Lower lobe of right lung (tissue), 2 donors: Measurements from ENCODE around the gene CTSL. TPM values are rescaled to one million over a fixed set of nuclear protein-coding genes. Genes with fewer than 3 reads are reported as not detected.

Source experiments
- ATAC-seq, 2 donors: fragments of 200-7000 bp; cut with Tn5 transposase; one replicate each; pipeline ENCODE4 v1.9.1; 2020 to 2022; ENCODE audit warnings: mild to moderate bottlenecking in 2 of 2, moderate library complexity in 2 of 2
- DNase-seq: peaks from one replicate; pipeline ENCODE4 v3.0.0-alpha.2; 2020
- H3K27ac ChIP-seq: fragments of 200-600 bp; one replicate; pipeline ENCODE4 v1.8.0; 2022
- H3K27me3 ChIP-seq: fragments of 200-600 bp; one replicate; pipeline ENCODE4 v1.8.0; 2022; ENCODE audit warnings: low read depth
- H3K36me3 ChIP-seq: fragments of 200-600 bp; one replicate; pipeline ENCODE4 v1.8.0; 2022; ENCODE audit warnings: mild to moderate bottlenecking
- H3K4me1 ChIP-seq: fragments of 200-600 bp; one replicate; pipeline ENCODE4 v1.8.0; 2022
- H3K4me3 ChIP-seq: fragments of 200-600 bp; one replicate; pipeline ENCODE4 v1.8.0; 2022; ENCODE audit warnings: mild to moderate bottlenecking
- H3K9me3 ChIP-seq: fragments of 200-600 bp; one replicate; pipeline ENCODE4 v1.8.0; 2022
- CTCF ChIP-seq: fragments of 200-600 bp; IDR thresholded peaks from one replicate; pipeline ENCODE4 v1.8.0; 2022; ENCODE audit warnings: antibody characterized with exemption, mild to moderate bottlenecking
- intact Hi-C: fragments of 100-400 bp; cut with DNase I; formaldehyde crosslinking; loops from one replicate; pipeline ENCODE4 v1.11.0; 2022
- total RNA-seq: library from RNA; stranded (reverse); fragmentation: NEBNext Ultra II Directional; extraction: Animal tissue kit (Norgen Biotek cat#: 25700); gene quantifications from one replicate; pipeline ENCODE4 v1.2.1, GENCODE V29; 2021
- donor health status: DM: no; HTN: yes; CAD: no; lungs with severe emphysema.

CTSL gene
- total RNA-seq, 1 donor from 2014 or later: 208 TPM

DNA sequence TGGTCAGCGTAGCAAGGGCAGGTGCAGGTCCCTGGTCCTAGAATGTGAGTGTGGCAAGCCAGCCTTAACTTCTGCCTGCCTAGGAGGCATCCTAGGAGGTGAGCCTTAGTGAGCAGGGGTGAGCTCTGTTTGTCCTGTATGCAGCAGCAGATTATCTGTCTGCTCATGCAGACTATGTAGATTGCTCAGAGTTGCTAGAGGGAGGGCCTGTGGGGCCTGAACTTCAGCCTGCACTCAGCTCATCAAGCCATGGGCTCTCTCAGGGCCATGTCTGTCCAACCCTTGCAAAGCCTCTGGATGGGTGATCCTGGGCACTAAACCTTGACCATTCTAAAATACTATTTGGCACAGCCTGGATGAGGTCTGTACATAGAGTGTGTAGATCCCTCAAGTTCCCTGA lies 8.5 kb upstream of the CTSL start:
- no peaks in the 10 kb centered on the region for H3K9me3 ChIP-seq
- no peaks in the 10 kb centered on the region for H3K27me3 ChIP-seq
- no peaks in the 10 kb centered on the region for H3K36me3 ChIP-seq
- peaks cover 18% of the 10 kb centered on the region for H3K4me1 ChIP-seq
- DNase-seq (no peak), ATAC-seq (no peak)
- no peak overlapping the region for H3K27ac ChIP-seq
- no peak overlapping the region for H3K4me3 ChIP-seq
- intact Hi-C loops: no loop called here
- TF ChIP-seq CTCF: no peak

- Histone ChIP-seq H3K27me3 (no peaks in the 10 kb centered on the region), H3K36me3 (no peaks in the 10 kb centered on the region), H3K9me3 (no peaks in the 10 kb centered on the region), H3K27ac (no peak overlapping the region), H3K4me1 (peaks cover 15% of the 10 kb centered on the region), H3K4me3 (no peak overlapping the region)
- no peak for ATAC-seq
- intact Hi-C loops: no loop called here
- TF ChIP-seq CTCF: no peak
- no peak for DNase-seq
Measured at GRCh38 chr9:87718231-87718630, 7.7 kb upstream of the CTSL start.

DNA sequence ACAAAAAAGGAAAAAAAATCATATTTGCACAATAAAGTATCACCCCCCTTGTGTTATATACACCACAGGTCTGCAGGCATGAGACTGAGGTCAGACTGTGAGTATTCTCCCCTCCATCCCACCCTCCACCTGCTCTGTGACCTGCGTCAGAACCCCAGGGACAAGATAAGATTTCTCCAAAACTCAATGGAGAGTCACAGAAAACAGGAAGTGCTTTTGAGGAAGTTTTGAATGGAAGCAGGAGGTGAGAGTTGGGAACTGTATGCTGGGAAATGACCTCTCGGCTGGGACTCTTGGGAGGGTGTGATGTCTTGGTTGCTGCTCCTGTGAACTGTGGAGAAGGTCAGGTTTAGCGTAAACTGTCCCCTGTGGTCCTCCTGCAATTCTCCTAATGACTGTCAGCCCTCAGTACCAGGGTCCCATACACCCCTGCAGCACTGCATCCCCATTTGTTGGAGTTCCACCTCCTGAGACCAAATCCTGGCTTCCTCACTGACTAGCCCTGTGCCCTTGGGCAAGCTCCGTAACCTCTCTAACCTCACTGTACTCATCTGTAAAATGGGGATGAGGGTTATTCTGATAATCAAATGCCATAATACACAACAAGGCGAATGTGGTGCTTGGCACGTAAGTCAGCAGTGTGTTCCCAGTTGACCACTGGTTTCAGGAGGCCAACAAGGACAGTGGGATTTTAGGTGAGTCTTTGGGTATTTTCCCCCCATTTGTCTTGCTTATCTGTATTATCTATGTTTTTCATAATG lies 6.9 kb upstream of the CTSL start:
- ATAC-seq: peak; percentile 28 to 34
- Histone ChIP-seq H3K27me3 (no peaks in the 10 kb centered on the region), H3K4me3 (no peak overlapping the region), H3K36me3 (no peaks in the 10 kb centered on the region), H3K9me3 (no peaks in the 10 kb centered on the region), H3K4me1 (peaks cover 11% of the 10 kb centered on the region), H3K27ac (no peak overlapping the region)
- intact Hi-C loops: no loop called here
- TF ChIP-seq CTCF: no peak
- DNase-seq: no peak

DNA sequence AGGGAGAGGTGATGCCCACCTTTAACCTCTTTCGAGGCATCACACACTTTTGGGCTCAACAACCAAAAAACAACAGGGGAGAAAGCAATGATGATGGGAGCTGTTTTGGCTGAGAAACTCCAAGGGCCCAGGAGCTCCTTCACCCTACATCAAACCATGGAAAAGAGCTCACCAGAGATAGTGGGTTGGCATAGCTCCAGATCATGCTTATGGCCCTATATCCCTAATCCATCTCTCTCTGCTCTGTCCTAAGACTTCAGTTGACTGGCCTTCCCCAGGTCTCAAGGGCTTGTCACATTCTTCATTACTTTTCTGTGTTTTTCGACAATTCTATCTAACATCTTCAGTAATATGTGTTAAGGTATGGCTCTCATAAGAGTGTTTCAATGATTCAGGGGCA lies 5.7 kb upstream of the CTSL start:
- H3K4me3 ChIP-seq: no peak overlapping the region
- ATAC-seq (no peak), DNase-seq (no peak)
- H3K9me3 ChIP-seq: no peaks in the 10 kb centered on the region
- no peak for TF ChIP-seq CTCF
- H3K27ac ChIP-seq: no peak overlapping the region
- H3K4me1 ChIP-seq: peaks cover 3% of the 10 kb centered on the region
- no peaks in the 10 kb centered on the region for H3K36me3 ChIP-seq
- intact Hi-C loops: no loop called here
- no peaks in the 10 kb centered on the region for H3K27me3 ChIP-seq

DNA sequence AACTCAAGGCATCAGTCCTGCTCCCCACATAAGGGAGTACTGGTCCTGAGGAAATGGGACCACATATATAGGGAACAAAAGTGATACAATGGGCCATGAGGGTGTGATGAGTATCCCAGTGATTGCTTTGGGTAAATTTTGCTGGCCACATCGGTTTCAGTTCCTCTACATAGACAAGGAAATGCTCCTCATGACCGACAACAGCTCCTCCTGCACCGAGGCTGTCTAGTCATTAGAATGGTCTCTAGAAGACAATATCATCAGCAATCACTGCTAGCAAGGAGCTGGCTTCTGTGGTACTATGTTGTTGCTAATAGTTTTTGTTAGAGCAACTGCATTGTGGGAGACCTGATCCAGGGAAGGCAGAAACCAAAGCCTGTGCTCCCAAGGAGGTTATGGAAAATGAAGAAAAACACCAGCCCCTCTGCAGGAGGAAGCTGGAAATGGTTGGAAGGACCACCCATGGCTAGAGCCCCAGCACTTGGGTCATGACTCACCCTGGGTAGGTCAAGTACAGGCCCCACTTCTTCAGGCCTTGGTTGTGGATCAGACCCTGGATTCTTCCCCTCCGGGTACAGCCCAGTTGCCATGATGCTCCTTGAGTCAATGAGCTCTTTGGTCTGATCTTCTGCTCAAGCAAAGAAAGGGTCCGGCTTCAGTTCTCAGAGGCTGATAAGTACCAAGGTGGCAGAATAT lies 3.4 kb upstream of the CTSL start:
- intact Hi-C loops: no loop called here
- Histone ChIP-seq H3K36me3 (peaks cover under 1% of the 10 kb centered on the region), H3K27ac (peak overlapping the region; percentile 27), H3K27me3 (no peaks in the 10 kb centered on the region), H3K4me3 (no peak overlapping the region), H3K9me3 (no peaks in the 10 kb centered on the region), H3K4me1 (peaks cover 15% of the 10 kb centered on the region)
- TF ChIP-seq CTCF: no peak
- ATAC-seq: peak in 1 of 2 donors; percentile 23
- no peak for DNase-seq
